Measurements from ENCODE around the gene AIFM3.

DNA sequence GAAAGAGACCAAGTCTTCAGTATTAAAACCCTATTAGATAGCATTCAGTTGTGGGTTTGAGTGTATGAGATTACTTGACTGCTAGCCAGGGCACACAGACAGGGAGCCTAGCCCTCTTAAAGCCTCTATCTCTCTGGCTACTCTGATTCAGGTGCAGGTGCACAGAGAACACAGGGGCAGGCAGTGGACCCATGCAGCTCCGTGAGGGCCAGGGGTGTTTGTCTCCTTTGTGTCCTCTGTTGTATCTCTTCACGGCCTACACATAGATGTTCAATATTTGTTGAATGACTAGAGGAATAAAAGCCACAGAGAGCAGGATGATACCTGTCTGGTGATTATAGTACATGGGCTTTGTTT is 21.5 kb upstream of the AIFM3 start:
- TF ChIP-seq CTCF (IDR thresholded peaks at IDR 0.05) (no peak), POLR2AphosphoS5 (IDR thresholded peaks at IDR 0.05) (no peak), POLR2A (IDR thresholded peaks at IDR 0.05) (no peak), EP300 (IDR thresholded peaks at IDR 0.05) (no peak)
